Subcutaneous adipose tissue (tissue), 4 donors: ENCODE data around the gene PLXNB3. TPM values are rescaled to one million over a fixed set of nuclear protein-coding genes. Genes with fewer than 3 reads are reported as not detected.

Source experiments
- total RNA-seq, 4 donors: library from RNA; depleted of rRNA; stranded (reverse); fragments of >200 nt; gene quantifications; one replicate each; pipeline ENCODE4 v1.1.0, GENCODE V29; 2016
- TF ChIP-seq, protein P1 (sequence below): fragments of 450-650 bp; IDR thresholded peaks from one replicate; pipeline ENCODE4 v1.5.1; 2016; ENCODE audit warnings: low read depth, mild to moderate bottlenecking, control low read depth, antibody characterized with exemption, moderate library complexity

Gene PLXNB3
- total RNA-seq, 4 donors from 2014 or later, result 8.8 to 47.3 (median 24.5) TPM

GRCh38 chrX:153801669-153802068 lies 37.6 kb downstream of the PLXNB3 start:
- TF ChIP-seq, protein P1, sequence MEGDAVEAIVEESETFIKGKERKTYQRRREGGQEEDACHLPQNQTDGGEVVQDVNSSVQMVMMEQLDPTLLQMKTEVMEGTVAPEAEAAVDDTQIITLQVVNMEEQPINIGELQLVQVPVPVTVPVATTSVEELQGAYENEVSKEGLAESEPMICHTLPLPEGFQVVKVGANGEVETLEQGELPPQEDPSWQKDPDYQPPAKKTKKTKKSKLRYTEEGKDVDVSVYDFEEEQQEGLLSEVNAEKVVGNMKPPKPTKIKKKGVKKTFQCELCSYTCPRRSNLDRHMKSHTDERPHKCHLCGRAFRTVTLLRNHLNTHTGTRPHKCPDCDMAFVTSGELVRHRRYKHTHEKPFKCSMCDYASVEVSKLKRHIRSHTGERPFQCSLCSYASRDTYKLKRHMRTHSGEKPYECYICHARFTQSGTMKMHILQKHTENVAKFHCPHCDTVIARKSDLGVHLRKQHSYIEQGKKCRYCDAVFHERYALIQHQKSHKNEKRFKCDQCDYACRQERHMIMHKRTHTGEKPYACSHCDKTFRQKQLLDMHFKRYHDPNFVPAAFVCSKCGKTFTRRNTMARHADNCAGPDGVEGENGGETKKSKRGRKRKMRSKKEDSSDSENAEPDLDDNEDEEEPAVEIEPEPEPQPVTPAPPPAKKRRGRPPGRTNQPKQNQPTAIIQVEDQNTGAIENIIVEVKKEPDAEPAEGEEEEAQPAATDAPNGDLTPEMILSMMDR, result no peak

DNA sequence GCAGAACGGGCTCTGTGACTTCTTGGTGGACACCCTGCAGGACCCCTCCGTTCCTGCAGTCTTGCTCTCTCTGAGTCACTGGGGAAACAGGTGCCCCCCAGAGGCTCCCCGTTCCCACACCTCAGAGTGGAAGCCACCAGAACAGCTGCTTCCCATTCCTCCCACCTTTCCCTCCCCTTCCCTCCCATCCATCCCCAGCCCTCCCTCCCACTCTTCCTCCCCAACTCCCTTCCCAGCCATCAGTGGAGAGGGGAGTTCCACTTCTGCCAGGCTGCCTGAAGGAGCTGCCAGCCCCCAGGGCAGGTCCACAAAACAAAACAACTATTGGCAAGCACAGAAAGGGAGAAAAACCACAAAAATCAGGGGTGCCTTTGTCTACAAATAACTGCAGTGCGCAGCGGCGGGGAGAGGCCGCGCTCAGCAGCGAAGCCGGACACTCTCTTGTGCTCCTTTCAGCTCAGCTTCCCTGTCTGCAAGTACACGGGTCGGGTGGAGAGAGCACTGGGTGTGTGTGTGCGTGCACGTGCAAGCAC lies 38.5 kb downstream of the PLXNB3 start:
- TF ChIP-seq, protein P1, result no peak

- TF ChIP-seq, protein P1, result no peak
These were observed 39.4 kb downstream of the PLXNB3 start for GRCh38 chrX:153803211-153804099.

- TF ChIP-seq, protein P1, result no peak
These were observed 40.1 kb downstream of the PLXNB3 start for GRCh38 chrX:153804100-153804595.

GRCh38 chrX:153804621-153805020 lies 40.6 kb downstream of the PLXNB3 start:
- TF ChIP-seq, protein P1, result no peak

- TF ChIP-seq, protein P1, result no peak
These were observed 41.4 kb downstream of the PLXNB3 start for GRCh38 chrX:153805436-153805835.

GRCh38 chrX:153806999-153807575 lies 43.0 kb downstream of the PLXNB3 start:
- TF ChIP-seq, protein P1, result no peak
